Stimulated activated CD4-positive, alpha-beta T cell treated with anti-CD3 and anti-CD28 coated beads, Interleukin-4, amount 100 ng/mL, for 1 hour (primary cell): ENCODE results near the gene TCF7.

Source experiments
- DNase-seq: peaks from one replicate; pipeline ENCODE4 v3.0.0-alpha.2; 2020

The TCF7 gene

GRCh38 chr5:134091626-134092121 lies 22.8 kb upstream of the TCF7 start:
- DNase-seq: no peak

- DNase-seq: no peak
These were observed 21.6 kb upstream of the TCF7 start for GRCh38 chr5:134092875-134093274.

DNA sequence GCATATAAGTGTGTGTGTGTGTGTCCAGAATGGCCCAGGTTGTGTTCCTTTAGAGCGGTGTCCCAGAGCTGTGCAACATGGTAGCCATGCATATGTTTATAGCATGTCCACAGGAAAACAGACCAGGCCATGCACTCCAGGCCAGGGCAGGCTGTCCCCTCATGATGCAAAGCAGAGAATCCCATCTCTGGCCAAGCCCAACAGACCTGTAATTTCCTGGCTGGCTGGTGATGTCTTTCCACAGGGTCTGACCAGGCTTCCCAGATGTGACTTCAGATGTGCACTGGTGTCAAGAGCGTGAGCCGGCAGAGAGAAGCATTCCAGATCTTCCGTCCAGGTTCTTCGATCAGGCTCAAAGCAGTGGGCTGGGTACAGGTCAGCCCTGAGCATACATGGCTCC lies 21.1 kb upstream of the TCF7 start:
- DNase-seq: no peak

GRCh38 chr5:134095293-134095692 lies 19.2 kb upstream of the TCF7 start:
- no peak for DNase-seq

DNA sequence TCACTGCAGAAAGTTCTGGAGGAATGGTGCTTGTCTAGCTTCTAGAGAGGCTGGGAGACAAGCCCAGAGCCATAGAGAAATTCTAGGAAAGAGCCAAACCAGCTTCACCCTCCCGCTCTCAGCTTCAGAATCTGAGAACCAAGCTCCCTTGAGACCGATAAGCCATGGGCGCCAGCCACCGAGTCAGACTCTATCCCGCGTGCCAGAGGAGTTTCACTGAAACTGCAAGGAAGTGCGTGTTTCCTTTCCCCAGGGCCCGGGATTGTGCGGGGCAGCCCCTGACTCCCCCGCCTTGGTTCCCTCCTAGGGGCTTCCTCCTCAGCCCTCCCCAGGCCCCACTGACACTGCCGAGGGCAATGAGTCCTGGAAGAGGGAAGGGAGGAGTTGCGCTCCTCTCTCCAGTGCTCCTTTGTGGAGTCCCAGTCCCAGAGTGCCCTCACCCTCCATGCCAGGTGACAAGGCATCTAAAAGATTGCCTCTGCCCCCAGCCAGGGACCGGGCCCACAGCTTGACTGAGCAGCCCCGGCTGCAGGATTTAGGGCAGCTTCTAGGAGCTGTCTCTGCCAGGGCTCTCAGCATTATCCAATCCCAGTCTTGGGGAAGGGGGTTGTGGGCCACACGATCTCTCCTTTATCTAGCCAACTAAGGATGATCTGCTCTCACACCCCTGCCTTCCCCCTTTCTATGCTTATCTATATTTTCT lies 18.4 kb upstream of the TCF7 start:
- DNase-seq: no peak

DNA sequence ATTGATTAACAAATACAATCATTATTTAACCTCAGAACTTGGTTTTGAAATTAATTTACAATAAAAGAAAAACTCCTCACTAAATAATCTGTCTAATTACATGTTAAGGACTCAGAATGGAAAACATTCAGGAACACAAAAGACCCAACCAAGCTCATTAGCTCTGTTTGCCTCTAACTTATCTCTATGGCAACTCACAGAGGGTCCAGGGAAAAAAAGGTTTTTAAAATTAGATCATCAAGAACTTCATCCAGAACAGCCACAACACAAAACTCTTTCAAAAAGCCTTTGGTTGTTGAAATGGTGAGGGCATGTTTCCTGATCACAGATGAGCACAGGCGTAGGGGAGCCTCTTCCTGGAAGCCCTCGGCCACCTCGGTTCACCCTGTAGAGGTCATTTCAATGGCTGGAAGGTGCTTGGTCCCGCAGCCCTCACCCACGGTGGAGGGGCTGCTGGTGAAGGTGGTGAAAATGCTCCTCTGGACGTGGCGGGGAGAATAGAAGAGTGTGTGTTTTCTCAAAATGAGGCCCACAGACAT lies 17.2 kb upstream of the TCF7 start:
- DNase-seq: no peak

- no peak for DNase-seq
These were observed 15.8 kb upstream of the TCF7 start for GRCh38 chr5:134098690-134099089.

GRCh38 chr5:134099288-134099872 lies 15.1 kb upstream of the TCF7 start:
- DNase-seq: no peak

- DNase-seq: no peak
These were observed 14.6 kb upstream of the TCF7 start for GRCh38 chr5:134099939-134100282.

DNA sequence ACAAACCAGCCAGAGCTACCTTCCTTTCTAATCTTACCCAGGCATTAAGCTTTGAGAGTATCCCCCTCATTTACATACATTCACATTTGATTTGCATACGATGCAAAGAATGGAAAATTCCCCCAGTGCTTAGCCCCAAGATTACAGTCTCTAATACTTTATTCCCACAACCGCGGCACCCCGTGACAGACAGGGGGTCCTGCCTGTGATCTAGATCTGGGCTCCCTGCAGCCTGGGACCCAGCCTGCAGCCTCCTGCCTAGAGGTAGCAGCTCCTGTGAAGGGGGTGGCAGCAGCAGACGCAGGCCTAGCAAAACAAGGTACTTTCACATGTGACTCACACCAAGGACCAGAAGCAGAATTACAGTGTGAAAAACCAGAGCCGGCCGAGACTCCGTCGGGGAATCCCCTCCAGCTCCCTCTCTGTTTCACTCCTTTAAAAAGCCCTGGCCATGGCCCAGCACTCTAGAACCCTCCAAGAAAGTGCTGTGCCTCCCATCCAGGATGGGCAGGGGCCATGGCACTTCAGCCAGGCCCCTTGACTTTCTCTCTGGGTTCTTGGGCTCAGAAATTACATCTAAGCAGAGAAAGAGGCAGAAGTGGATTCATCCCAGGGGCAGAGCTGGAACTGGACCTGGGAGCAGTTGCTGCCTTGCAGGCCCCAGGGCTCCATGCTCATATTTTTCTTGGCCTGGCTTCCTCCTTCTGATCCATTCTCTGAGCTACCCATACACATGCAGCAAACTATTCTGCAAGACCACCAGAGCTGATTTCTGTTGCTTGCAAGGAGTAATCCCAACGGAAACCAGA lies 14.0 kb upstream of the TCF7 start:
- DNase-seq: peak; percentile 78

GRCh38 chr5:134101686-134102439 lies 12.6 kb upstream of the TCF7 start:
- DNase-seq: peak; percentile 79

GRCh38 chr5:134103397-134103796 lies 11.1 kb upstream of the TCF7 start:
- peak; percentile 49 for DNase-seq

DNA sequence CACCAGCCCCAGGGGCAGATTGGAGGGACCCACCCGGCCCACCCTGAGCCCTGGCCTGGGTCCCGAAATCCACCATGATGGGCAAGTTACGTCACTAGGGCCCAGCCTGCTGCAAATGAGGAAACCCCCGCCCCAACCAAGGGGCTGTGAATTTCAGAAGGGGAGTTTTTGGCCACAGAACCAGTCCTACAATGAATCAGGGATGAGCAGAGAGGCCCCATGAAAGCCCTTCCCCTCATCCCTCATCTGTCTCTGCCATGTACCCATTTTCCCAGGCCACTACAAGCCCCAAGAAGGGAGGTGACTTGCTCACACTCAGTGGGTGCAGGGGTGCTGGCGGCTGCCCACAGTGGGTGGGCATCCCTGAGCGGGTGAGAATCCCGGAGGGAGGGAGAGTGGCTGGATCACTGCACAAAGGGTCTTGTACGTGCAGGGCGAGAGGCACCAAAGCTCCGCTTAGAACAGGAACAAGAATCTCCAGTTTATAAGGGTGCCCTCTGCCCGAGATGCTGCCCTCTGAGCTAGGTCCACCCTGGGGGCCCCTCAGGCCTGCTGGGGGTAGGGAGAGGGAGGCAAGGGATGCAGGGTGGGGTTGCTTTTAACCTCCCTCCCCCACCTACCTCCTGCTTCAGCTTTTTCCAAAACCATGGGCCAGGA lies 10.4 kb upstream of the TCF7 start:
- DNase-seq: peak; percentile 42

GRCh38 chr5:134106991-134107701 lies 7.3 kb upstream of the TCF7 start:
- DNase-seq: no peak

DNA sequence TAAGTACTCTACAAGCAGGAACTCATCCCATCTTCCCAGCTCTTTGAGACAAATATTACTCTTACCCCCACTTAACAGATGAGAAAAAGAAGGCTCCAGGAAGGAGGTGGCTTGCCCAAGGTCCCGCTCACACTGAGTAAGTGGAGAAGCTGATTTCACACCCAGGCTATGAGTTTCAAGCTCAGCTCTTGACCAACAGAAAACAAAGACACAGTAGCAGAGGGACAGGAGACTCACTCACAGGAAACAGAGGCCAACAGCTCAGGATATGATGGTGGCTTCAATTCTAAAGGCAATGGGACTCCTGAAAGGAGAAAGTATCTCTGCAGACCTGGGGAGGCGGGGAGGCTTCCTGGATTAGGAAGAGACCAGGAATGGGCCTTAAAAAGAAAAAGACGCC lies 6.7 kb upstream of the TCF7 start:
- no peak for DNase-seq

DNA sequence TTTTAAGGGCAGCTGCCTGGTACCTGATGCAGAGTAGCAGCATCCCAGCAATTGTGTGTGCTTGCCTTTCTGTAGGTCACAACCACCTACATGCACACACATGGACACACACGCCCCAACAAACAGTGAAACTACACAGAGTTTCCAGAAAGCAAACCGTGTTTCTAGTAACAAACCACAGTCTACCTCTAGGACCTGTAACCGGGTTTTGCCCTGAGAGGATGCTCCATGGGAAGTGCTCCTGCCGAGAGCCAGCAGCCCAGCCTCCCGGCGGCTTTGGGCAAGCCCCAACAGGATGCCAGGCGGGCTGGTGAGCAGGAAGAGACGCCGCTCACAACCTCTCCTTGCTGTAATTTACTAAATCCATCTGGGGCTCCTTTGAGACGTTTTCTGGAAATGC lies 4.1 kb upstream of the TCF7 start:
- DNase-seq: no peak

DNA sequence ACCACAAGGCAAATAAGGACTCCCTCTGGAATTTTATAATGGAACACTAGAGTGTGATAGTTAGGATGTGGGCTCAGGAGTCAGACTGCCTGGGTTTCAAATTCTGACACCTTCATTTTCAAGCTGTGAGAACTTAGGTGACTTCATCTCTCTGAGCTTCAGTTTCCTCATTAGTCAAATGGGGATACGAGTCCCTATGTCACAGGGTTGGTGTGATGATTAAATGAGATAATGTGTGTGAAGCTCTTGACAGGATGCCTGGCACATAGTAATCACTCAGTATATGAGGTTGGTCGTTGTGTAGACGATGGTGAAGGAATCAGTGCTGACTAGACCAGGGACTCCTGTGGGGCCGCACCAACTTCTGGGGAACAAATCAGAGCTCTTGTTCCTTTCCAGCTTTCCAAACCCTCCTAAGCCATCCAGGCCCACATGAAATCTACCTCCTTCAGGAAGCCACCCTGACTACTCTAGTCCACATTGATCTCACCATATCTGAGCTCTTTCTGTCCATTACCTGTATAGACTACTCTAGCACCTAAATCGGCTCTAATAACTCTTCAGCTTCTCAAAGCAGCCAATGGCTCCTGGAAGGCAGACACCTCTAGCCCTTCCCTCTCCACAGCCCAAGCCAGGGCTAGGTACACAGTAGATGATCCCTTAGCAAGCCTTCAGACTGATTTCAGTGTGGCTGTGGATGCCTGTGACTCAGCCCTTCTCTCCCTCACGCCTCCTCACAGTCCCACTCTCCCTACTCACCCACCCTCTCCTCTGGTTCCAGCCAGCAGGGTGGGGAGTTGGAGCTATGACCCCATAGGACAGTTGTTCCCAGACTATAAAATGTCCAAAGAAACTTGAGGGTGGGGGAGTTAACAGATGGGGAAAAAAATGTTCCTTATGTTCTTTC lies 2.5 kb upstream of the TCF7 start:
- DNase-seq: no peak

DNA sequence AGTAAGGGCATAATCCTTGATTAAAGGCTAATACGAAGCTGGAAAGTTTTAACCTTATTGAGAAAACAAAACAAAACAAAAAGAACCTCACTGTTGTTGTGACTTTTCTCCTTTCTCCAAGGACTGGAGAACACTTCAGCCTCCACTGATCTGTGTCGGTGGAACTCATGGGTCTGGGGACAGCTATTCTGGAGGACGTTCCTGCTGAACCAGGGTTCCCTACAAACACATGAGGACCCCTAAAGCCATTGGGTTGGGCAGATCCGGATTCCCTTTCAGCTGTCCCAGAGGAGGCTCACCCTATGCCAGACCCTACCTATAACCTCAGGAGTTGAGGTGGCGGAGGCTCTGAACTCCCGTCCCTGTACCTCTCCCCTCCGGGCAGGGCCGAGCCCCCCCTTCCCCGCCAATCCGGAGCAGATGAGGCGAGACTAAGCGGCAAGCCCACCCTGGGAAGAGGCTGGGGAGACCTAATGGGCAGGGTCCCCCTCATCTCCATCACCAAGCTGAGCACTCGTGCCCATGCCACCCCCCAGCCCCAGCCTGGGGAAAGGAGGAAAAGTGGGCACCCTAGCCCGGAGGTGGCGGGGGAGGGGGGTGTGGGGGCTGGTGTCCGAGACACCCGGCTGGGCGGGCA lies 1.6 kb upstream of the TCF7 start:
- no peak for DNase-seq

GRCh38 chr5:134113363-134113889 lies 1.1 kb upstream of the TCF7 start:
- no peak for DNase-seq
